Calu3 (cell line): ENCODE results near the gene DEDD2. TPM values are rescaled to one million over a fixed set of nuclear protein-coding genes. Genes with fewer than 3 reads are reported as not detected.

Experiments
- BruUV-seq: library from RNA; stranded (reverse); fragments of 400-500 nt; replicated peaks from 2 replicates; lab custom pipeline; 2021; lab: Mats Ljungman, UMichigan
- CTCF ChIA-PET: fragments of 300-600 bp; sonication (Branson Sonifier 250); formaldehyde crosslinking; loops from one replicate; lab custom pipeline; 2022; ENCODE audit warnings: antibody characterized with exemption; lab: Charles Lee
- DNase-seq: peaks from one replicate; pipeline ENCODE4 v3.0.0; 2022
- H3K27ac Mint-ChIP-seq: one replicate; pipeline ENCODE4 v1.8.0; 2022; ENCODE audit warnings: mixed read lengths; ENCODE audit not compliant: unreplicated experiment
- H3K27me3 Mint-ChIP-seq: one replicate; pipeline ENCODE4 v1.8.0; 2022; ENCODE audit warnings: mixed read lengths; ENCODE audit not compliant: unreplicated experiment
- H3K36me3 Mint-ChIP-seq: one replicate; pipeline ENCODE4 v1.8.0; 2022; ENCODE audit warnings: mild to moderate bottlenecking, moderate library complexity, mixed read lengths; ENCODE audit not compliant: insufficient read depth, unreplicated experiment
- H3K4me1 Mint-ChIP-seq: one replicate; pipeline ENCODE4 v1.8.0; 2022; ENCODE audit warnings: mild to moderate bottlenecking, low read depth, mixed read lengths; ENCODE audit not compliant: unreplicated experiment
- H3K4me3 Mint-ChIP-seq: one replicate; pipeline ENCODE4 v1.8.0; 2022; ENCODE audit warnings: mild to moderate bottlenecking, low read depth, moderate library complexity, mixed read lengths; ENCODE audit not compliant: unreplicated experiment
- H3K9me3 Mint-ChIP-seq: one replicate; pipeline ENCODE4 v1.8.0; 2022; ENCODE audit warnings: low read depth, mixed read lengths; ENCODE audit not compliant: unreplicated experiment
- intact Hi-C: fragments of 100-400 bp; cut with micrococcal nuclease; formaldehyde crosslinking; loops from one replicate; pipeline ENCODE4 v1.10.0; 2022; ENCODE audit not compliant: unreplicated experiment
- total RNA-seq: library from RNA; stranded (reverse); gene quantifications from 2 replicates; pipeline ENCODE4 v1.2.3, GENCODE V29; 2022
- TF ChIP-seq, protein P1 (sequence below): fragments of 200-600 bp; IDR thresholded peaks from one replicate; pipeline ENCODE4 v1.8.0; 2022; ENCODE audit warnings: antibody characterized with exemption; ENCODE audit not compliant: unreplicated experiment

The DEDD2 gene
- total RNA-seq, 1 experiment from 2014 or later = 78.3 TPM

DNA sequence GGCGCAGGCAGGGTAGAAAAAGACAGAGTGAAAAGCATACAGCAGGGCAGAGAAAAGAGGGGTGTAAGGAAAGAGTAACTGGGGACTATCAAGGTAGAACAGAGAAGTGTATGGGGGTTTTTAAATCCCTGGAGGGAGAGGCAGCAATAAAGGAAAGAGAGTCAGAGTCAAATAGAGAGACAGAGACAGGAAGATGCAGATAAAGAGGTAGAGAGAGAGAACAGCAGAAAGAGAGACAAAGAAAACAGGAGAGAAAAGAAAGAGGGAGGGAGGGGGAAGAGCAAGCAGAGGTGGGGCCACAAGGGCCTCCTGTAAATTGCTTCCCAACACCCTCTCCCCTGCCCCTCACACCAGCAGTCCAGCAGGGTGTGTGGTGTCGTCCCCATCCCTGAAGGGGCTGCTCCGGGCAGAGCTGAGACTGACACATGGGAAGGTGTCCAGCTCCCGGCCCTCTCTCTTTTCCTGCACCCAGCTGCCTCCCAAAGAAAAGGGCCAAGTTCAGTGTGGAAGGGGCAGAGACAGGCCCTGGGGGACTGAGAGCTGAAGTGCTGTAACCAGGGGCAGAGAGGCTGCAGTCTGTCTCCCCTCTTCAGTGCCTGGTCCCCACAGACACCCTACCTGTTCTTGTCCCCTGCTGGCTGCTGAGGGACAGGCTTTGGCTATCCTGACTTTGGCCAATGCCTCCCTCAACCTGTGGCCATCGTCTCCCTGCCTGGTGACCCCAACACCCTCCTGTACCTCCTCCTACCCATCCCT, 67.9 kb downstream of the DEDD2 start:
- no peak for DNase-seq
- Mint-ChIP-seq H3K4me3 (no peak overlapping the region), H3K36me3 (no peaks in the 10 kb centered on the region), H3K4me1 (peaks cover 28% of the 10 kb centered on the region), H3K27ac (no peak overlapping the region), H3K27me3 (peaks cover 73% of the 10 kb centered on the region), H3K9me3 (no peaks in the 10 kb centered on the region)
- TF ChIP-seq, protein P1, sequence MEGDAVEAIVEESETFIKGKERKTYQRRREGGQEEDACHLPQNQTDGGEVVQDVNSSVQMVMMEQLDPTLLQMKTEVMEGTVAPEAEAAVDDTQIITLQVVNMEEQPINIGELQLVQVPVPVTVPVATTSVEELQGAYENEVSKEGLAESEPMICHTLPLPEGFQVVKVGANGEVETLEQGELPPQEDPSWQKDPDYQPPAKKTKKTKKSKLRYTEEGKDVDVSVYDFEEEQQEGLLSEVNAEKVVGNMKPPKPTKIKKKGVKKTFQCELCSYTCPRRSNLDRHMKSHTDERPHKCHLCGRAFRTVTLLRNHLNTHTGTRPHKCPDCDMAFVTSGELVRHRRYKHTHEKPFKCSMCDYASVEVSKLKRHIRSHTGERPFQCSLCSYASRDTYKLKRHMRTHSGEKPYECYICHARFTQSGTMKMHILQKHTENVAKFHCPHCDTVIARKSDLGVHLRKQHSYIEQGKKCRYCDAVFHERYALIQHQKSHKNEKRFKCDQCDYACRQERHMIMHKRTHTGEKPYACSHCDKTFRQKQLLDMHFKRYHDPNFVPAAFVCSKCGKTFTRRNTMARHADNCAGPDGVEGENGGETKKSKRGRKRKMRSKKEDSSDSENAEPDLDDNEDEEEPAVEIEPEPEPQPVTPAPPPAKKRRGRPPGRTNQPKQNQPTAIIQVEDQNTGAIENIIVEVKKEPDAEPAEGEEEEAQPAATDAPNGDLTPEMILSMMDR = no peak
- intact Hi-C loops = no loop called here
- no TSS peak for BruUV-seq
- CTCF ChIA-PET = interaction anchor here (0.6 kb wide), 1 partner anchor 89 kb away, joined by 4 read pairs; no protein-coding TSS in a partner anchor

Other genes starting within 250 kb of the DEDD2 start
- 1.1 and 1.7 TPM in 2 replicates for gene ATP1A3, start 223.4 kb downstream of the DEDD2 start, total RNA-seq
- 0.44 and 0.61 TPM in 2 replicates for gene GRIK5, start 147.5 kb downstream of the DEDD2 start, total RNA-seq
- gene ZNF574, start 141.5 kb downstream of the DEDD2 start, total RNA-seq = 22.0 and 22.1 TPM in 2 replicates
- 3.9 and 4.6 TPM in 2 replicates for gene POU2F2, start 85.2 kb downstream of the DEDD2 start, total RNA-seq
- gene ZNF526, start 2.6 kb upstream of the DEDD2 start, total RNA-seq = 25.4 and 32.3 TPM in 2 replicates
- gene GSK3A, start 24.9 kb upstream of the DEDD2 start, total RNA-seq = 58.8 and 60.6 TPM in 2 replicates
- 100 and 124 TPM in 2 replicates for gene ERF, start 37.5 kb upstream of the DEDD2 start, total RNA-seq
- 72.6 and 75.5 TPM in 2 replicates for gene CIC, start 51.6 kb upstream of the DEDD2 start, total RNA-seq
- gene PRR19, start 84.5 kb upstream of the DEDD2 start, total RNA-seq = 1.7 and 2.4 TPM in 2 replicates
- gene PAFAH1B3, start 84.9 kb upstream of the DEDD2 start, total RNA-seq = 68.3 and 72.4 TPM in 2 replicates
- 1.5 and 3.1 TPM in 2 replicates for gene TMEM145, start 95.6 kb upstream of the DEDD2 start, total RNA-seq
- 32.0 and 35.0 TPM in 2 replicates for gene MEGF8, start 108.0 kb upstream of the DEDD2 start, total RNA-seq
- 1.6 TPM in 2 replicates for gene CNFN, start 172.6 kb upstream of the DEDD2 start, total RNA-seq
- 17.1 and 22.0 TPM in 2 replicates for gene LIPE, start 209.7 kb upstream of the DEDD2 start, total RNA-seq
- gene CXCL17, start 225.3 kb upstream of the DEDD2 start, total RNA-seq = 3.8 and 4.0 TPM in 2 replicates